A549 (cell line): ENCODE measurements around the gene MYO1H. TPM values are rescaled to one million over a fixed set of nuclear protein-coding genes. Genes with fewer than 3 reads are reported as not detected.
A peak's percentile ranks its signal among the peaks of the same experiment; 100 is the strongest.

Source experiments
- ATAC-seq, 2 experiments: fragments of 200-7000 bp in 1 of 2; fragments of >200 bp in 1 of 2; cut with Nextera tagmentation in 1 of 2; cut with Tn5 transposase in 1 of 2; 3 replicates each; pipeline versions ENCODE4 v1.8.0 to v1.9.1; 2018 to 2020; ENCODE audit warnings: mild to moderate bottlenecking in 1 of 2, moderate library complexity in 1 of 2
- CTCF ChIA-PET: fragments of 300-600 bp; sonication (Branson Sonifier 250); formaldehyde crosslinking; extraction: SDS; loops from one replicate; lab custom pipeline; 2021; ENCODE audit warnings: antibody characterized with exemption, inconsistent platforms; lab: Yijun Ruan, JAX
- POLR2A ChIA-PET: fragments of 350-600 bp; formaldehyde crosslinking; extraction: SDS; loops from one replicate; lab custom pipeline; 2021; ENCODE audit warnings: antibody characterized with exemption, inconsistent platforms; lab: Yijun Ruan, JAX
- DNase-seq, 2 experiments: peaks; one replicate each; pipeline versions ENCODE4 v3.0.0 to v3.0.0-alpha.2; 2011 to 2016; ENCODE audit warnings: low read depth in 1 of 2, low spot score in 1 of 2
- FAIRE-seq: peaks from 2 replicates; lab custom pipeline; 2011; peaks lifted over from hg19 to GRCh38; lab: Jason Lieb, UNC
- H3K27ac ChIP-seq, 2 experiments: fragments of >200 bp; sonication (Bioruptor Twin); formaldehyde crosslinking; 3 replicates each; pipeline ENCODE4 v1.5.1; 2016 to 2017
- H3K4me1 ChIP-seq: fragments of >200 bp; sonication (Bioruptor Twin); formaldehyde crosslinking; 3 replicates; pipeline ENCODE4 v1.6.1; 2016
- H3K4me2 ChIP-seq: fragments of >200 bp; sonication (Bioruptor Twin); formaldehyde crosslinking; 3 replicates; pipeline ENCODE4 v1.6.1; 2016
- H3K4me3 ChIP-seq: fragments of >200 bp; sonication (Bioruptor Twin); formaldehyde crosslinking; 3 replicates; pipeline ENCODE4 v1.5.1; 2016
- H3K9me3 ChIP-seq: fragments of >200 bp; sonication (Bioruptor Twin); formaldehyde crosslinking; 3 replicates; pipeline ENCODE4 v1.6.1; 2016
- BCL3 ChIP-seq: fragments of >200 bp; sonication (Bioruptor Twin); formaldehyde crosslinking; IDR thresholded peaks from 3 replicates; pipeline ENCODE4 v1.6.1; 2016
- CEBPB ChIP-seq, 2 experiments: fragments of >200 bp in 1 of 2; sonication (Bioruptor Twin) in 1 of 2; formaldehyde crosslinking in 1 of 2; IDR thresholded peaks; 2 replicates each; pipeline ENCODE4 v1.6.1; 2012 to 2016
- CHD2 ChIP-seq: fragments of 150-350 bp; IDR thresholded peaks from 2 replicates; pipeline ENCODE4 v1.6.1; 2014; ENCODE audit warnings: low read length; ENCODE audit not compliant: partially characterized antibody
- CHD4 ChIP-seq: fragments of 200-600 bp; sonication (generic); IDR thresholded peaks from 2 replicates; pipeline ENCODE4 v1.6.1; 2016; ENCODE audit warnings: antibody characterized with exemption, mild to moderate bottlenecking, borderline replicate concordance
- CTCF ChIP-seq: fragments of >200 bp; sonication (Bioruptor Twin); formaldehyde crosslinking; IDR thresholded peaks from 3 replicates; pipeline ENCODE4 v1.5.1; 2016
- ELK1 ChIP-seq: fragments of 150-350 bp; IDR thresholded peaks from 2 replicates; pipeline ENCODE4 v1.6.1; 2014; ENCODE audit warnings: low read depth, mild to moderate bottlenecking, low read length
- FOSL2 ChIP-seq, 2 experiments: fragments of 450-650 bp in 1 of 2; fragments of >200 bp in 1 of 2; sonication (Bioruptor Twin) in 1 of 2; formaldehyde crosslinking; IDR thresholded peaks; 2 replicates each; pipeline versions ENCODE4 v1.5.0 to v1.6.1; 2016 to 2020; ENCODE audit warnings: mild to moderate bottlenecking in 1 of 2, moderate library complexity in 1 of 2
- HMGXB4 ChIP-seq: fragments of 250-450 bp; sonication (Bioruptor Pico); IDR thresholded peaks from 2 replicates; pipeline ENCODE4 v1.5.0; 2021; ENCODE audit warnings: mild to moderate bottlenecking, moderate library complexity, borderline replicate concordance
- HOXA7 ChIP-seq: fragments of 250-450 bp; sonication (Bioruptor Pico); IDR thresholded peaks from 2 replicates; pipeline ENCODE4 v1.5.0; 2020; ENCODE audit warnings: mild to moderate bottlenecking, moderate library complexity
- MAX ChIP-seq: IDR thresholded peaks from 2 replicates; pipeline ENCODE4 v1.6.1; 2012
- MYC ChIP-seq: IDR thresholded peaks from 2 replicates; pipeline ENCODE4 v1.6.1; 2012; ENCODE audit warnings: mild to moderate bottlenecking, inconsistent platforms, low read length, improper control_type of control experiment, borderline replicate concordance
- NPAS2 ChIP-seq: fragments of 250-450 bp; sonication (Bioruptor Pico); IDR thresholded peaks from 2 replicates; pipeline ENCODE4 v1.8.0; 2022; ENCODE audit warnings: mild to moderate bottlenecking, moderate library complexity, borderline replicate concordance
- NR3C1 ChIP-seq: fragments of >200 bp; sonication (Bioruptor Twin); formaldehyde crosslinking; IDR thresholded peaks from 3 replicates; pipeline ENCODE4 v1.6.1; 2017
- PBX3 ChIP-seq: IDR thresholded peaks from 2 replicates; pipeline ENCODE4 v1.6.1; 2012
- POLR2AphosphoS2 ChIP-seq: conservative IDR thresholded peaks from 2 replicates; pipeline ENCODE4 v1.6.1; 2012; ENCODE audit warnings: low read length, improper control_type of control experiment, inconsistent platforms
- RAD21 ChIP-seq, 2 experiments: fragments of >200 bp in 1 of 2; sonication (Bioruptor Twin) in 1 of 2; formaldehyde crosslinking in 1 of 2; IDR thresholded peaks in 1 of 2; conservative IDR thresholded peaks in 1 of 2; 2 replicates in 1 of 2; 3 replicates in 1 of 2; pipeline ENCODE4 v1.6.1; 2012 to 2018; ENCODE audit warnings: inconsistent platforms in 1 of 2
- RARB ChIP-seq: fragments of 250-450 bp; sonication (Bioruptor Pico); IDR thresholded peaks from 2 replicates; pipeline ENCODE4 v1.8.0; 2021; ENCODE audit warnings: mild to moderate bottlenecking, moderate library complexity
- SREBF2 ChIP-seq: fragments of 450-650 bp; IDR thresholded peaks from 2 replicates; pipeline ENCODE4 v1.6.1; 2014; ENCODE audit warnings: mild to moderate bottlenecking, moderate library complexity
- TFCP2L1 ChIP-seq: fragments of 250-450 bp; sonication (Bioruptor Pico); IDR thresholded peaks from 2 replicates; pipeline ENCODE4 v1.5.0; 2021; ENCODE audit warnings: mild to moderate bottlenecking
- TP53 ChIP-seq: fragments of 250-450 bp; sonication (Bioruptor Pico); IDR thresholded peaks from 2 replicates; pipeline ENCODE4 v1.5.0; 2021; ENCODE audit warnings: mild to moderate bottlenecking, moderate library complexity
- ZFP36 ChIP-seq: fragments of 450-650 bp; IDR thresholded peaks from 2 replicates; pipeline ENCODE4 v1.6.1; 2014; ENCODE audit warnings: borderline replicate concordance; ENCODE audit not compliant: partially characterized antibody
- WGBS: methylation state at CpG from one replicate; pipeline ENCODE4 v1.1.6; 2017; ENCODE audit errors: missing lambda C conversion rate; 5-methylcytosine and 5-hydroxymethylcytosine counted together
- polyA plus RNA-seq, 4 experiments: library from polyadenylated mRNA; depleted of rRNA in 3 of 4; stranded (reverse); fragments of >200 nt; fragmentation: RNase III in 1 of 4; extraction: RNeasy Plus Mini Kit Qiagen cat#74134 plus additional on column Dnase treatment in 1 of 4; gene quantifications; 2 replicates in 3 of 4; 3 replicates in 1 of 4; pipeline ENCODE4 v1.2.3, GENCODE V29; 2011 to 2017

The MYO1H gene
- polyA plus RNA-seq, 2 of the 4 experiments (the other 2 are of a cell fraction), result not detected

GRCh38 chr12:109357032-109357431 is 9.3 kb downstream of the MYO1H start:
- Histone ChIP-seq H3K4me1 (no peaks in the 10 kb centered on the region), H3K4me2 (no peak overlapping the region), H3K27ac (no peak overlapping the region), H3K4me3 (no peak overlapping the region), H3K9me3 (no peaks in the 10 kb centered on the region)
- CTCF ChIA-PET, result no interaction called here
- TF ChIP-seq PBX3 (no peak), RAD21 (conservative IDR thresholded peaks at IDR 0.05 in 1 of 2, IDR thresholded peaks at IDR 0.05 in 1 of 2) (no peak), FOSL2 (IDR thresholded peaks at IDR 0.05) (no peak), FOSL2 (CRISPR knock-in tag; IDR thresholded peaks at IDR 0.05) (no peak), RARB (CRISPR knock-in tag) (no peak), NR3C1 (no peak), CHD4 (no peak), CTCF (no peak), ZFP36 (no peak)
- WGBS, result 6% methylated on average over 2 of the region's 2 CpGs
- ATAC-seq (no peak), DNase-seq (no peak), FAIRE-seq (no peak)
- POLR2A ChIA-PET, result no interaction called here

- Histone ChIP-seq H3K4me2 (0 out of 3 replicates have a peak overlapping the region, but pooled peaks have one; percentile 20), H3K4me1 (no peaks in the 10 kb centered on the region), H3K9me3 (no peaks in the 10 kb centered on the region), H3K27ac (no peak overlapping the region), H3K4me3 (no peak overlapping the region)
- ATAC-seq (no peak), DNase-seq (no peak), FAIRE-seq (no peak)
- WGBS, result 68% methylated on average over 10 of the region's 10 CpGs
- POLR2A ChIA-PET, result no interaction called here
- CTCF ChIA-PET, result no interaction called here
- no peak for TF ChIP-seq TFCP2L1 (CRISPR knock-in tag)
- no peak for TF ChIP-seq CHD2
- no peak for TF ChIP-seq MYC
- no peak for TF ChIP-seq MAX
- no peak for TF ChIP-seq TP53
- no peak for TF ChIP-seq ELK1
- TF ChIP-seq NPAS2, result no peak
- no peak for TF ChIP-seq HMGXB4 (CRISPR knock-in tag)
- no peak for TF ChIP-seq HOXA7 (CRISPR knock-in tag)
- no peak for TF ChIP-seq POLR2AphosphoS2
- no peak for TF ChIP-seq BCL3
- TF ChIP-seq ZFP36, result no peak
- no peak for TF ChIP-seq RARB (CRISPR knock-in tag)
- no peak for TF ChIP-seq CEBPB (IDR thresholded peaks at IDR 0.05)
- no peak for TF ChIP-seq SREBF2
These were observed 10.6 kb downstream of the MYO1H start for GRCh38 chr12:109358154-109358869.
